ENCODE data around the gene FAM162A.

Gene FAM162A

DNA sequence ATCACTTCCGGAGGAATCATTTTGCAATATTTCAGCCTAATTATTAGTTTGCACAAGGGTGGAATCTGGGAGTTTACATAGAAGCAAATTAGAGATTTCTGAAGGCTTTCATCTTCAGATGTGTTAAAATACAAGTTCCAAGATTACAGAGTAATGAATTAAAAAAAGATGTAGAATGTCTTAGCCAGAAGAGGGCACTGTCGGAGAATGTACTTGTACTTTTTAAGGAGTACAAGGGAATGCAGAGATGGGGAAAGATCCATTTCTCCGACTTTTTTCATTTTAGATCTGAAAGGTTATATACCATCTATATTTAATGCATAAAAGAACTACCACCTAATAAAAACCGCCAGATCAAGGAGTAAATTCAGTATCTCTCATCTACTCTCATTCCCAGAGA lies 75.0 kb downstream of the FAM162A start:
- TF ChIP-seq, protein P1, sequence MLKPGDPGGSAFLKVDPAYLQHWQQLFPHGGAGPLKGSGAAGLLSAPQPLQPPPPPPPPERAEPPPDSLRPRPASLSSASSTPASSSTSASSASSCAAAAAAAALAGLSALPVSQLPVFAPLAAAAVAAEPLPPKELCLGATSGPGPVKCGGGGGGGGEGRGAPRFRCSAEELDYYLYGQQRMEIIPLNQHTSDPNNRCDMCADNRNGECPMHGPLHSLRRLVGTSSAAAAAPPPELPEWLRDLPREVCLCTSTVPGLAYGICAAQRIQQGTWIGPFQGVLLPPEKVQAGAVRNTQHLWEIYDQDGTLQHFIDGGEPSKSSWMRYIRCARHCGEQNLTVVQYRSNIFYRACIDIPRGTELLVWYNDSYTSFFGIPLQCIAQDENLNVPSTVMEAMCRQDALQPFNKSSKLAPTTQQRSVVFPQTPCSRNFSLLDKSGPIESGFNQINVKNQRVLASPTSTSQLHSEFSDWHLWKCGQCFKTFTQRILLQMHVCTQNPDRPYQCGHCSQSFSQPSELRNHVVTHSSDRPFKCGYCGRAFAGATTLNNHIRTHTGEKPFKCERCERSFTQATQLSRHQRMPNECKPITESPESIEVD (tag by site-specific recombination; IDR thresholded peaks at IDR 0.05): no peak
- TF ChIP-seq IKZF3 (tag by site-specific recombination; IDR thresholded peaks at IDR 0.05) (0 out of 2 replicates have a peak, but pooled peaks have one; percentile 34), ZNF654 (tag by site-specific recombination; IDR thresholded peaks at IDR 0.05; ENCODE audit: low read depth) (peak; percentile 50), ZBTB17 (tag by site-specific recombination; IDR thresholded peaks at IDR 0.05) (peak; percentile 48; the same call in 1 of the 2 replicates)
- ChIA-PET CTCF (interaction anchor here (0.5 to 3.9 kb wide), 5 partner anchors 7 to 220 kb away, joined by 3 to 28 read pairs (median 4); partner anchors contain the start of gene PARP14), POLR2A (no interaction called here)
- no peaks in the 10 kb centered on the region for H3K4me1 ChIP-seq (ENCODE audit: control insufficient read depth, insufficient read depth, low read length)
- no peak overlapping the region for H3K27ac ChIP-seq (ENCODE audit: extremely low read depth, low read depth, low read length)
- H3K4me3 ChIP-seq (ENCODE audit: low read depth, low read length): no peak overlapping the region
- H3K9me3 ChIP-seq (ENCODE audit: control insufficient read depth, insufficient read depth, low read depth, low read length): no peaks in the 10 kb centered on the region
- H3K36me3 ChIP-seq (ENCODE audit: control insufficient read depth in 2 of 2, insufficient read depth in 1 of 2, low read length in 2 of 2): peaks cover 9 to 85% of the 10 kb centered on the region in 2 experiments

DNA sequence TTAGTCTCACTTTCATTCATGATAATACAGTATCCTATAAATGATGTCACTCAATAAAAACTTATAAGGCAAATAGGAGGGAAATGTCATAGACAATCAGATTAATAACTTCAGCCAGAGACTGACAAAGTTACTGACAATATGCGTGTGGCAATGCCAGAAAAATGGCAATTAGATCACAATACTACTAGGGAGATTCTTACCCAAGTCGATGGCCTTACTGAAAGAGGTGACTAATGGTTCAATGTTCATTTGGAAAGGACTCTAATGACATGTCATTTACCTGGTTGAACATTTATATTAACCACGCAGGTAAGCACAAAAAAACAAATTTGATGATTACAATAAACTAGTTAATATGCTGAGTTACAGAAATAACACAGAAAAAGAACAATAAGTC lies 77.8 kb downstream of the FAM162A start:
- no peaks in the 10 kb centered on the region for H3K9me3 ChIP-seq (ENCODE audit: control insufficient read depth, insufficient read depth, low read depth, low read length)
- POLR2A ChIA-PET: interaction anchor here (1.5 kb wide), 1 partner anchor 53 kb away, joined by 4 read pairs; the partner anchor contains the start of gene KPNA1
- H3K4me1 ChIP-seq (ENCODE audit: control insufficient read depth, insufficient read depth, low read length): no peaks in the 10 kb centered on the region
- no peak overlapping the region for H3K4me3 ChIP-seq (ENCODE audit: low read depth, low read length)
- peaks cover 8 to 84% of the 10 kb centered on the region in 2 experiments; a peak in 2 of 3 replicates for H3K36me3 ChIP-seq (ENCODE audit: control insufficient read depth in 2 of 2, insufficient read depth in 1 of 2, low read length in 2 of 2)
- TF ChIP-seq, protein P2, sequence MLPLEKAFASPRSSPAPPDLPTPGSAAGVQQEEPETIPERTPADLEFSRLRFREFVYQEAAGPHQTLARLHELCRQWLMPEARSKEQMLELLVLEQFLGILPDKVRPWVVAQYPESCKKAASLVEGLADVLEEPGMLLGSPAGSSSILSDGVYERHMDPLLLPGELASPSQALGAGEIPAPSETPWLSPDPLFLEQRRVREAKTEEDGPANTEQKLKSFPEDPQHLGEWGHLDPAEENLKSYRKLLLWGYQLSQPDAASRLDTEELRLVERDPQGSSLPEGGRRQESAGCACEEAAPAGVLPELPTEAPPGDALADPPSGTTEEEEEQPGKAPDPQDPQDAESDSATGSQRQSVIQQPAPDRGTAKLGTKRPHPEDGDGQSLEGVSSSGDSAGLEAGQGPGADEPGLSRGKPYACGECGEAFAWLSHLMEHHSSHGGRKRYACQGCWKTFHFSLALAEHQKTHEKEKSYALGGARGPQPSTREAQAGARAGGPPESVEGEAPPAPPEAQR (tag by site-specific recombination; IDR thresholded peaks at IDR 0.05): no peak
- TF ChIP-seq SCRT1 (tag by site-specific recombination; IDR thresholded peaks at IDR 0.05; ENCODE audit: borderline replicate concordance) (no peak), ZNF416 (tag by site-specific recombination; IDR thresholded peaks at IDR 0.05) (no peak), ZNF558 (tag by site-specific recombination; IDR thresholded peaks at IDR 0.05) (no peak), EGR2 (tag by site-specific recombination; IDR thresholded peaks at IDR 0.05; ENCODE audit: low read depth) (no peak), ZNF555 (tag by site-specific recombination; conservative IDR thresholded peaks at IDR 0.05) (no peak), ZNF341 (tag by site-specific recombination; IDR thresholded peaks at IDR 0.05; ENCODE audit: low read depth) (no peak), ZNF530 (tag by site-specific recombination; IDR thresholded peaks at IDR 0.05; ENCODE audit: low read depth) (no peak), ZNF610 (tag by site-specific recombination; IDR thresholded peaks at IDR 0.05; ENCODE audit: borderline replicate concordance) (no peak), ZNF768 (tag by site-specific recombination; IDR thresholded peaks at IDR 0.05) (no peak), SP7 (tag by site-specific recombination; IDR thresholded peaks at IDR 0.05) (no peak), ZNF48 (tag by site-specific recombination; IDR thresholded peaks at IDR 0.05) (no peak), ZNF335 (tag by site-specific recombination; conservative IDR thresholded peaks at IDR 0.05) (no peak)
- TF ChIP-seq, protein P3, sequence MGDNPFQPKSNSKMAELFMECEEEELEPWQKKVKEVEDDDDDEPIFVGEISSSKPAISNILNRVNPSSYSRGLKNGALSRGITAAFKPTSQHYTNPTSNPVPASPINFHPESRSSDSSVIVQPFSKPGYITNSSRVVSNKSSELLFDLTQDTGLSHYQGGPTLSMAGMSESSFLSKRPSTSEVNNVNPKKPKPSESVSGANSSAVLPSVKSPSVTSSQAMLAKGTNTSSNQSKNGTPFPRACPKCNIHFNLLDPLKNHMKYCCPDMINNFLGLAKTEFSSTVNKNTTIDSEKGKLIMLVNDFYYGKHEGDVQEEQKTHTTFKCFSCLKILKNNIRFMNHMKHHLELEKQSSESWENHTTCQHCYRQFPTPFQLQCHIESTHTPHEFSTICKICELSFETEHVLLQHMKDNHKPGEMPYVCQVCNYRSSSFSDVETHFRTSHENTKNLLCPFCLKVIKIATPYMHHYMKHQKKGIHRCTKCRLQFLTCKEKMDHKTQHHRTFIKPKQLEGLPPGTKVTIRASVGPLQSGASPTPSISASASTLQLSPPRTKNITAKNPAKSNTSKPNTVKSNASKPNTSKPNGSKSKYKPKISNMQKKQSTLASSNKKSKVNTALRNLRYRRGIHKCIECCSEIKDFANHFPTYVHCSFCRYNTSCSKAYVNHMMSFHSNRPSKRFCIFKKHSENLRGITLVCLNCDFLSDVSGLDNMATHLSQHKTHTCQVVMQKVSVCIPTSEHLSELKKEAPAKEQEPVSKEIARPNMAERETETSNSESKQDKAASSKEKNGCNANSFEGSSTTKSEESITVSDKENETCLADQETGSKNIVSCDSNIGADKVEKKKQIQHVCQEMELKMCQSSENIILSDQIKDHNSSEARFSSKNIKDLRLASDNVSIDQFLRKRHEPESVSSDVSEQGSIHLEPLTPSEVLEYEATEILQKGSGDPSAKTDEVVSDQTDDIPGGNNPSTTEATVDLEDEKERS (tag by site-specific recombination; IDR thresholded peaks at IDR 0.05): no peak
- TF ChIP-seq, protein P4, sequence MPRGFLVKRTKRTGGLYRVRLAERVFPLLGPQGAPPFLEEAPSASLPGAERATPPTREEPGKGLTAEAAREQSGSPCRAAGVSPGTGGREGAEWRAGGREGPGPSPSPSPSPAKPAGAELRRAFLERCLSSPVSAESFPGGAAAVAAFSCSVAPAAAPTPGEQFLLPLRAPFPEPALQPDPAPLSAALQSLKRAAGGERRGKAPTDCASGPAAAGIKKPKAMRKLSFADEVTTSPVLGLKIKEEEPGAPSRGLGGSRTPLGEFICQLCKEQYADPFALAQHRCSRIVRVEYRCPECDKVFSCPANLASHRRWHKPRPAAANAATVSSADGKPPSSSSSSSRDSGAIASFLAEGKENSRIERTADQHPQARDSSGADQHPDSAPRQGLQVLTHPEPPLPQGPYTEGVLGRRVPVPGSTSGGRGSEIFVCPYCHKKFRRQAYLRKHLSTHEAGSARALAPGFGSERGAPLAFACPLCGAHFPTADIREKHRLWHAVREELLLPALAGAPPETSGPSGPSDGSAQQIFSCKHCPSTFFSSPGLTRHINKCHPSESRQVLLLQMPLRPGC (tag by site-specific recombination; IDR thresholded peaks at IDR 0.05): no peak
- TF ChIP-seq, protein P5, sequence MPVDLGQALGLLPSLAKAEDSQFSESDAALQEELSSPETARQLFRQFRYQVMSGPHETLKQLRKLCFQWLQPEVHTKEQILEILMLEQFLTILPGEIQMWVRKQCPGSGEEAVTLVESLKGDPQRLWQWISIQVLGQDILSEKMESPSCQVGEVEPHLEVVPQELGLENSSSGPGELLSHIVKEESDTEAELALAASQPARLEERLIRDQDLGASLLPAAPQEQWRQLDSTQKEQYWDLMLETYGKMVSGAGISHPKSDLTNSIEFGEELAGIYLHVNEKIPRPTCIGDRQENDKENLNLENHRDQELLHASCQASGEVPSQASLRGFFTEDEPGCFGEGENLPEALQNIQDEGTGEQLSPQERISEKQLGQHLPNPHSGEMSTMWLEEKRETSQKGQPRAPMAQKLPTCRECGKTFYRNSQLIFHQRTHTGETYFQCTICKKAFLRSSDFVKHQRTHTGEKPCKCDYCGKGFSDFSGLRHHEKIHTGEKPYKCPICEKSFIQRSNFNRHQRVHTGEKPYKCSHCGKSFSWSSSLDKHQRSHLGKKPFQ (tag by site-specific recombination; IDR thresholded peaks at IDR 0.05): no peak
- TF ChIP-seq, protein P6, sequence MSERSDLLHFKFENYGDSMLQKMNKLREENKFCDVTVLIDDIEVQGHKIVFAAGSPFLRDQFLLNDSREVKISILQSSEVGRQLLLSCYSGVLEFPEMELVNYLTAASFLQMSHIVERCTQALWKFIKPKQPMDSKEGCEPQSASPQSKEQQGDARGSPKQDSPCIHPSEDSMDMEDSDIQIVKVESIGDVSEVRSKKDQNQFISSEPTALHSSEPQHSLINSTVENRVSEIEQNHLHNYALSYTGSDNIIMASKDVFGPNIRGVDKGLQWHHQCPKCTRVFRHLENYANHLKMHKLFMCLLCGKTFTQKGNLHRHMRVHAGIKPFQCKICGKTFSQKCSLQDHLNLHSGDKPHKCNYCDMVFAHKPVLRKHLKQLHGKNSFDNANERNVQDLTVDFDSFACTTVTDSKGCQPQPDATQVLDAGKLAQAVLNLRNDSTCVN (tag by site-specific recombination; optimal IDR thresholded peaks at IDR 0.05): no peak
- H3K27ac ChIP-seq (ENCODE audit: extremely low read depth, low read depth, low read length): no peak overlapping the region
- CTCF ChIA-PET: interaction anchor here (0.6 to 0.8 kb wide), 2 partner anchors 21 to 944 kb away, joined by 3 read pairs; no protein-coding TSS in a partner anchor
